Measurements from ENCODE around the gene PPP2R3B.

PPP2R3B gene

GRCh38 chrX:353566-354535 lies 32.9 kb downstream of the PPP2R3B start (continued):
- TF ChIP-seq REPIN1 (tag by site-specific recombination; IDR thresholded peaks at IDR 0.05; ENCODE audit: low read depth) (no peak), ZBTB48 (tag by site-specific recombination; IDR thresholded peaks at IDR 0.05) (no peak), ZNF843 (tag by site-specific recombination; IDR thresholded peaks at IDR 0.05) (no peak), ZBTB21 (tag by site-specific recombination; IDR thresholded peaks at IDR 0.05) (no peak), ZBTB10 (tag by site-specific recombination; IDR thresholded peaks at IDR 0.05) (no peak), PRDM6 (tag by site-specific recombination; IDR thresholded peaks at IDR 0.05) (no peak), ZNF221 (tag by site-specific recombination; IDR thresholded peaks at IDR 0.05; ENCODE audit: borderline replicate concordance) (no peak), ZNF157 (tag by site-specific recombination; IDR thresholded peaks at IDR 0.05) (no peak), ZNF623 (tag by site-specific recombination; IDR thresholded peaks at IDR 0.05) (no peak)
- TF ChIP-seq, protein P1, sequence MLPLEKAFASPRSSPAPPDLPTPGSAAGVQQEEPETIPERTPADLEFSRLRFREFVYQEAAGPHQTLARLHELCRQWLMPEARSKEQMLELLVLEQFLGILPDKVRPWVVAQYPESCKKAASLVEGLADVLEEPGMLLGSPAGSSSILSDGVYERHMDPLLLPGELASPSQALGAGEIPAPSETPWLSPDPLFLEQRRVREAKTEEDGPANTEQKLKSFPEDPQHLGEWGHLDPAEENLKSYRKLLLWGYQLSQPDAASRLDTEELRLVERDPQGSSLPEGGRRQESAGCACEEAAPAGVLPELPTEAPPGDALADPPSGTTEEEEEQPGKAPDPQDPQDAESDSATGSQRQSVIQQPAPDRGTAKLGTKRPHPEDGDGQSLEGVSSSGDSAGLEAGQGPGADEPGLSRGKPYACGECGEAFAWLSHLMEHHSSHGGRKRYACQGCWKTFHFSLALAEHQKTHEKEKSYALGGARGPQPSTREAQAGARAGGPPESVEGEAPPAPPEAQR (tag by site-specific recombination; IDR thresholded peaks at IDR 0.05) = no peak

DNA sequence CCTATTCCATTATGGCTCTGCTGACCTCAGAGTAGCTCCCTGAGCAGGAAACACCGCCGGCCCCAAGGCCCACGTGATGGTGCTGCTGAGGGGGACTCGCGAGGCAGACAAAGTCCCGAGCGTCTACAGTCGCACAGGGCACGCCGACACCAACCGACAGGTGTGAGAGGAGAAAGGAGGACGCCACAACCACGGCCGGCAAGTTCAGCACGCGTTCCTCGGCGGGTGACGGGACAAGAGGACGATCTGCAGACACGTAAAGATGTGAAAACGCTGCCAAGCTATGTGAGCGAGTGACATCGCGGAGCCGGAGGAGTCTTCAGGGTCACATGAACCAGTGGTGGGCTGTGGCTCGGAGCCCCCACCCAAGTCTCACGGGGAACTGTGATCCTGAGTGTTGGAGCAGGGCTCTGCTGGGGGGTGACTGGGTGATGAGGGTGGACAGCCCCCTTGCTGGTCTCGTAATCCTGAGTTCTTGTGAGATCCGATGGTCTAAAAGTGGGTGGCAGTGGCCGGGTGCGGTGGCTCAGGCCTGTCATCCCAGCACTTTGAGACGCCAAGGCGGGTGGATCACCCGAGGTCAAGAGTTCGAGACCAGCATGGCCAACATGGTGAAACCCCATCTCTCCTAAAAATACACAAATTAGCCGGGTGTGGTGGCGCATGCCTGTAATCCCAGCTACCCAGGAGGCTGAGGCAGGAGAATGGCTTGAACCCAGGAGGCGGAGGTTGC lies 34.0 kb downstream of the PPP2R3B start:
- Histone ChIP-seq H3K9me3 (ENCODE audit: control insufficient read depth, insufficient read depth, low read depth, low read length) (no peaks in the 10 kb centered on the region), H3K27ac (ENCODE audit: extremely low read depth, low read depth, low read length) (no peak overlapping the region), H3K4me1 (ENCODE audit: control insufficient read depth, insufficient read depth, low read length) (no peaks in the 10 kb centered on the region), H3K36me3 (ENCODE audit: control insufficient read depth in 2 of 2, insufficient read depth in 1 of 2, low read length in 2 of 2) (peaks cover 0 to 8% of the 10 kb centered on the region in 2 experiments; a peak in 2 of 3 replicates), H3K4me3 (ENCODE audit: low read depth, low read length) (no peak overlapping the region)
- ChIA-PET CTCF (no interaction called here), POLR2A (no interaction called here)
- TF ChIP-seq WT1 (tag by site-specific recombination; IDR thresholded peaks at IDR 0.05) = no peak
- TF ChIP-seq, protein P2, sequence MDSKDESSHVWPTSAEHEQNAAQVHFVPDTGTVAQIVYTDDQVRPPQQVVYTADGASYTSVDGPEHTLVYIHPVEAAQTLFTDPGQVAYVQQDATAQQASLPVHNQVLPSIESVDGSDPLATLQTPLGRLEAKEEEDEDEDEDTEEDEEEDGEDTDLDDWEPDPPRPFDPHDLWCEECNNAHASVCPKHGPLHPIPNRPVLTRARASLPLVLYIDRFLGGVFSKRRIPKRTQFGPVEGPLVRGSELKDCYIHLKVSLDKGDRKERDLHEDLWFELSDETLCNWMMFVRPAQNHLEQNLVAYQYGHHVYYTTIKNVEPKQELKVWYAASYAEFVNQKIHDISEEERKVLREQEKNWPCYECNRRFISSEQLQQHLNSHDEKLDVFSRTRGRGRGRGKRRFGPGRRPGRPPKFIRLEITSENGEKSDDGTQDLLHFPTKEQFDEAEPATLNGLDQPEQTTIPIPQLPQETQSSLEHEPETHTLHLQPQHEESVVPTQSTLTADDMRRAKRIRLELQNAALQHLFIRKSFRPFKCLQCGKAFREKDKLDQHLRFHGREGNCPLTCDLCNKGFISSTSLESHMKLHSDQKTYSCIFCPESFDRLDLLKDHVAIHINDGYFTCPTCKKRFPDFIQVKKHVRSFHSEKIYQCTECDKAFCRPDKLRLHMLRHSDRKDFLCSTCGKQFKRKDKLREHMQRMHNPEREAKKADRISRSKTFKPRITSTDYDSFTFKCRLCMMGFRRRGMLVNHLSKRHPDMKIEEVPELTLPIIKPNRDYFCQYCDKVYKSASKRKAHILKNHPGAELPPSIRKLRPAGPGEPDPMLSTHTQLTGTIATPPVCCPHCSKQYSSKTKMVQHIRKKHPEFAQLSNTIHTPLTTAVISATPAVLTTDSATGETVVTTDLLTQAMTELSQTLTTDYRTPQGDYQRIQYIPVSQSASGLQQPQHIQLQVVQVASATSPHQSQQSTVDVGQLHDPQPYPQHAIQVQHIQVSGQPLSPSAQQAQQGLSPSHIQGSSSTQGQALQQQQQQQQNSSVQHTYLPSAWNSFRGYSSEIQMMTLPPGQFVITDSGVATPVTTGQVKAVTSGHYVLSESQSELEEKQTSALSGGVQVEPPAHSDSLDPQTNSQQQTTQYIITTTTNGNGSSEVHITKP (tag by site-specific recombination; IDR thresholded peaks at IDR 0.05) = no peak
- TF ChIP-seq ZSCAN16 (tag by site-specific recombination; IDR thresholded peaks at IDR 0.05) = no peak
- no peak for TF ChIP-seq ZNF211 (tag by site-specific recombination; IDR thresholded peaks at IDR 0.05; ENCODE audit: low read depth)
- TF ChIP-seq, protein P3, sequence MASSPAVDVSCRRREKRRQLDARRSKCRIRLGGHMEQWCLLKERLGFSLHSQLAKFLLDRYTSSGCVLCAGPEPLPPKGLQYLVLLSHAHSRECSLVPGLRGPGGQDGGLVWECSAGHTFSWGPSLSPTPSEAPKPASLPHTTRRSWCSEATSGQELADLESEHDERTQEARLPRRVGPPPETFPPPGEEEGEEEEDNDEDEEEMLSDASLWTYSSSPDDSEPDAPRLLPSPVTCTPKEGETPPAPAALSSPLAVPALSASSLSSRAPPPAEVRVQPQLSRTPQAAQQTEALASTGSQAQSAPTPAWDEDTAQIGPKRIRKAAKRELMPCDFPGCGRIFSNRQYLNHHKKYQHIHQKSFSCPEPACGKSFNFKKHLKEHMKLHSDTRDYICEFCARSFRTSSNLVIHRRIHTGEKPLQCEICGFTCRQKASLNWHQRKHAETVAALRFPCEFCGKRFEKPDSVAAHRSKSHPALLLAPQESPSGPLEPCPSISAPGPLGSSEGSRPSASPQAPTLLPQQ (tag by site-specific recombination; IDR thresholded peaks at IDR 0.05) = no peak
- TF ChIP-seq YY1 (tag by site-specific recombination; IDR thresholded peaks at IDR 0.05) = no peak
- TF ChIP-seq, protein P4, sequence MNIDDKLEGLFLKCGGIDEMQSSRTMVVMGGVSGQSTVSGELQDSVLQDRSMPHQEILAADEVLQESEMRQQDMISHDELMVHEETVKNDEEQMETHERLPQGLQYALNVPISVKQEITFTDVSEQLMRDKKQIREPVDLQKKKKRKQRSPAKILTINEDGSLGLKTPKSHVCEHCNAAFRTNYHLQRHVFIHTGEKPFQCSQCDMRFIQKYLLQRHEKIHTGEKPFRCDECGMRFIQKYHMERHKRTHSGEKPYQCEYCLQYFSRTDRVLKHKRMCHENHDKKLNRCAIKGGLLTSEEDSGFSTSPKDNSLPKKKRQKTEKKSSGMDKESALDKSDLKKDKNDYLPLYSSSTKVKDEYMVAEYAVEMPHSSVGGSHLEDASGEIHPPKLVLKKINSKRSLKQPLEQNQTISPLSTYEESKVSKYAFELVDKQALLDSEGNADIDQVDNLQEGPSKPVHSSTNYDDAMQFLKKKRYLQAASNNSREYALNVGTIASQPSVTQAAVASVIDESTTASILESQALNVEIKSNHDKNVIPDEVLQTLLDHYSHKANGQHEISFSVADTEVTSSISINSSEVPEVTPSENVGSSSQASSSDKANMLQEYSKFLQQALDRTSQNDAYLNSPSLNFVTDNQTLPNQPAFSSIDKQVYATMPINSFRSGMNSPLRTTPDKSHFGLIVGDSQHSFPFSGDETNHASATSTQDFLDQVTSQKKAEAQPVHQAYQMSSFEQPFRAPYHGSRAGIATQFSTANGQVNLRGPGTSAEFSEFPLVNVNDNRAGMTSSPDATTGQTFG (tag by site-specific recombination; IDR thresholded peaks at IDR 0.05; ENCODE audit: borderline replicate concordance) = no peak
- no peak for TF ChIP-seq ZNF529 (tag by site-specific recombination; IDR thresholded peaks at IDR 0.05; ENCODE audit: insufficient replicate concordance)
- no peak for TF ChIP-seq SCRT1 (tag by site-specific recombination; IDR thresholded peaks at IDR 0.05; ENCODE audit: borderline replicate concordance)
- no peak for TF ChIP-seq ZNF501 (tag by site-specific recombination; IDR thresholded peaks at IDR 0.05)
- TF ChIP-seq ZBTB21 (tag by site-specific recombination; IDR thresholded peaks at IDR 0.05) = no peak
